HG02588 (cell line): ENCODE data around the gene PLAAT5.
A peak's percentile ranks its signal among the peaks of the same experiment; 100 is the strongest.
"Not testable (repeated sequence)": the region's sequence is repeated elsewhere in the genome, so short reads cannot be mapped to it uniquely, and the experiment has no call there.

Source experiments
- ATAC-seq: cut with Tn5 transposase; IDR thresholded peaks from one replicate; pipeline ENCODE4 v1.9.1; 2021; ENCODE audit warnings: mild to moderate bottlenecking, moderate library complexity; ENCODE audit not compliant: unreplicated experiment

The PLAAT5 gene, protein sequence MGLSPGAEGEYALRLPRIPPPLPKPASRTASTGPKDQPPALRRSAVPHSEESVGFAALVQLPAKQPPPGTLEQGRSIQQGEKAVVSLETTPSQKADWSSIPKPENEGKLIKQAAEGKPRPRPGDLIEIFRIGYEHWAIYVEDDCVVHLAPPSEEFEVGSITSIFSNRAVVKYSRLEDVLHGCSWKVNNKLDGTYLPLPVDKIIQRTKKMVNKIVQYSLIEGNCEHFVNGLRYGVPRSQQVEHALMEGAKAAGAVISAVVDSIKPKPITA

GRCh38 chr11:63490551-63491239, at the start of gene PLAAT5:
TSS of gene PLAAT5 (minus strand) at chr11:63491167. CDS start at chr11:63491034, 133 bp downstream.
- no peak for ATAC-seq

DNA sequence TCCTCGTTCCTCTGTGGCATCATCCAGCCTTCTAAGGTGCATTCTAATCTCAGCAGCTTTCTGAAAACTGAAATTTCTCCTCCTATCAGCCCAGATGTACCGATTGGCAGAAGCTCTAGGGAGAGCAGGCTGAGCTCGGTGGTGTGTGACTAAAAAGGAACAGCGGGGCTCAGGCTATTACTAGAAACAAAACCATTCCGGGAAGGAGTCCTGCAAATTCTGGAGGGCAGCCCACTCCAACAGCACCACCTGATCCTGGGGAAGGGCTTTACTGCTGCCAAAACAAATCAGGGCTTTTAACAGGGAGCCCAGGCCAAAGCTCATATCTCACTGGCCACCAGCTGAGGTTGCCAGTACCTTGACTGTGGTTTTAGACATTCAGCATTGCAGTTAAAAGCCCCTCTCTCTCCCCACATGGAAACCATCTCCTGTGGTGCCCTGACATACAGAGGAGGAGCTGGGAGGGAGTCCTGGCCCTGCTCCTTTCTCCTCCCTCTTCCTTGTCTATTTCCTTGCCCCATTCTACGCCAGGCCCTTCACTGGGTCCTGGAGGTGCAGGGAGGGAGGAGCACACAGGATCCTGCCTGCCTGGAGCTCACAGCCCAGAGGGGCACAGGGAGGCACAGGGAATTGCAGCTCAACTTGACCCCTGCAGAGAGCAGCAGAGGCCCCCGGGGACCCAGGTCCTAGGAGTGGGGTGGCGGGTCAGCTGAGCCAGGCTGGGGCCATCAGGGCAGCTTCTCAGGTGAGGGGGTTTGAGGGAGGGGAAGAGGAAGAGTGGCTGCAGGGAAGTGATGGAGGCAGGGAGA, 46.5 kb upstream of the PLAAT5 start:
- no peak for ATAC-seq

- ATAC-seq = no peak
Measured at GRCh38 chr11:63536669-63537292, 45.8 kb upstream of the PLAAT5 start, which contains the start of gene PLAAT4. TSS of gene PLAAT4 (plus strand) at chr11:63536808. CDS start at chr11:63536869, 61 bp downstream.

GRCh38 chr11:63535734-63536133, 44.8 kb upstream of the PLAAT5 start:
- no peak for ATAC-seq

GRCh38 chr11:63534895-63535461, 44.0 kb upstream of the PLAAT5 start:
- ATAC-seq = peak; percentile 41

GRCh38 chr11:63534076-63534475, 43.1 kb upstream of the PLAAT5 start:
- ATAC-seq = no peak

GRCh38 chr11:63532799-63533475, 42.0 kb upstream of the PLAAT5 start:
- ATAC-seq = no peak

GRCh38 chr11:63532117-63532516, 41.1 kb upstream of the PLAAT5 start:
- ATAC-seq = no peak

DNA sequence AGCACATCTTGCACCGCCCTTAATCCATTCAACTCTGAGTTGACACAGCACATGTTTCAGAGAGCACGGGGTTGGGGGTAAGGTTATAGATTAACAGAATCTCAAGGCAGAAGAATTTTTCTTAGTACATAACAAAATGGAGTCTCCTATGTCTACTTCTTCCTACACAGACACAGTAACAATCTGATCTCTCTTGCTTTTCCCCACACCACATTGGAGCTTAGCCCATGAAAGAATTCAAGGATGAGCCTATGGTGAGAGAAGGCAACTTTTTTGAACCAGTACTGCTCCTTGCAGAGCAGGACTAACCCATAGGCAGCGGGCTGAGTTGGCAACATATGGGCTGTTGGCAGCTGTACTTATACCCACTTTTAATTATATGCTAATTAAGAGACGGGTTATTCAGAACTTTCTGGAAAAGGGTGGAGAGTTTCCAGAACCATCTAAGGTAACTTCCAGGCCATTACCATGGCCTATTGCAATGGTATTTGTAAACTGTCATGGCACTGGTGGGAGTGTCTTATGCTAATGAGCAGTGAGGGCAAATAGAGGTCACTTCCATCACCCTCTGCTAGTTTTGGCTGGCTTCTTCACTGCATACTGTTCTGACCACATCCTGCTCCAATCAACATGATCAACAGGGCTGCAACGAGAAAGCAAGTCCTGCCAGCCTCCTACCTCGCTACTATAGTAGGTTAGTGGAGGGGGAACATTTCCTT, 40.3 kb upstream of the PLAAT5 start:
- ATAC-seq = not testable (repeated sequence)

- ATAC-seq = no peak
Measured at GRCh38 chr11:63530021-63530420, 39.1 kb upstream of the PLAAT5 start.

DNA sequence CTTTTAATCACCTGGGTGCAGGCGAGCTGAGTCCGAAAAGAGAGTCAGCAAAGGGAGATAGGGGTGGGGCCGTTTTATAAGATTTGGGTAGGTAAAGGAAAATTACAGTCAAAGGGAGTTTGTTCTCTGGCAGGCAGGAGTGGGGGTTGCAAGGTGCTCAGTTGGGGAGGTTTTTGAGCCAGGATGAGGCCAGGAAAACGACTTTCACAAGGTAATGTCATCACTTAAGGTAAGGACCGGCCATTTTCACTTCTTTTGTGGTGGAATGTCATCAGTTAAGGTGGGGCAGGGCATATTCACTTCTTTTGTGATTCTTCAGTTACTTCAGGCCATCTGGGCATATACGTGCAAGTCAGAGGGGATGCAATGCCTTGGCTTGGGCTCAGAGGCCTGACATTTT, 38.4 kb upstream of the PLAAT5 start:
- ATAC-seq = not testable (repeated sequence)

- ATAC-seq = not testable (repeated sequence)
Measured at GRCh38 chr11:63528729-63529278, 37.8 kb upstream of the PLAAT5 start.

GRCh38 chr11:63528156-63528555, 37.2 kb upstream of the PLAAT5 start:
- ATAC-seq = not testable (repeated sequence)

GRCh38 chr11:63527667-63528066, 36.7 kb upstream of the PLAAT5 start:
- ATAC-seq = no peak

DNA sequence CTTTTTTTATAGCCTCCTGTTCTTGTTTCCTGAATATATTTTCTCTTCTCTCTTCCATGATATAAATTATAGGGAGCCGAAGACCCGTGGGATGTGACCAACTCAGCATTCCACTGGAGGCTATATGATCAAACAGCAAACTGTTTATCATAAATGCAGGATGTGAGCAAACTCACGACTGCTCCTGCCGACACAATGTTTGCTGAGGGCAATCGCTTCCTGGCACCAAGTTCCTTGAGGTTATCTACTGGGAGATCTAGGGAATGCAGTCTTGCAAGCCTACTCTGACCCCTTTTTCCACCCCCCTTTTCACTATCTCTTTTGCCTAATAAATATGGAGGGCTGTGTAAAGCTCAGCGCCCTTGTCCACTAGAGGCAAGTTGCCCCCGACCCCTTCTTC, 32.2 kb upstream of the PLAAT5 start:
- no peak for ATAC-seq

DNA sequence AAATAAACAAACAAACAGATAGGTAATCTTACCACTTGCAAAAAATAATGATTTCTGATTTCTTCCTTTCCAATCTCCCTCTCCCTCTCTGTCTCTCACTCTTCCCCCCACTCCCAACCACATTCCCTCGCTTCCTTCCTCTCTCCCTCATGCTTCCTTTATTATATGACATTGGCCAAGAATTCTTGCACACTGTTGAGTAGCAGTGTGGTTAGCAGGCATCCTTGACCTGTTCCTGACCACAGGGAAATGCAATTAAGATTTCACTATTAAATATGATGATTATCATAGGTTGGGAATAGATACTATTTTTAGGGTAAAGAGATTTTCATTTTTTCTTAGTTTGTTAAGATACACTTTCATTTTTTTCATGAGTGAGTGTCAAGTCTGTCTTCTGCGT, 30.9 kb upstream of the PLAAT5 start:
- no peak for ATAC-seq

GRCh38 chr11:63520606-63521170, 29.7 kb upstream of the PLAAT5 start:
- no peak for ATAC-seq

GRCh38 chr11:63518548-63518947, 27.6 kb upstream of the PLAAT5 start:
- no peak for ATAC-seq

GRCh38 chr11:63517156-63517555, 26.2 kb upstream of the PLAAT5 start:
- ATAC-seq = no peak
